ENCODE results near the gene ASB7.

DNA sequence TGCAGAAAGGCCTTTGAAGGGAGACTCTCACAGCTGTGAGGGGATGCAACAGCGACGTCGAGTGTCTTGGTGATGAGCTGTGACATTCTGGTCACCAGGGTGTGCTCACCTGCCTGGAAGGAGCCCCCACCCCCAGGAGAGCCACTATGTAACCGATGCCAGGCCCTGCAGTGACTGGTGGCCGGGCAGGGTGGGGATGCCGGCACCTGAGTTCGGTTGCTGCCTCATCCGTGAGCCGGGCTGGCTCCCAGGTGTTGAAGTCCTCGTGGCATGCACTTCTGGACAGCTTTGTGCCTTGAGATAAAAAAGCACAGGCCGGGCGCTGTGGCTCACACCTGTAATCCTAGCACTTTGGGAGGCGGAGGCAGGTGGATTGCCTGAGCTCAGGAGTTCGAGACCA lies 56.5 kb downstream of the ASB7 start:
- TF ChIP-seq POLR2A (IDR thresholded peaks at IDR 0.05), result no peak
- TF ChIP-seq, protein P1, sequence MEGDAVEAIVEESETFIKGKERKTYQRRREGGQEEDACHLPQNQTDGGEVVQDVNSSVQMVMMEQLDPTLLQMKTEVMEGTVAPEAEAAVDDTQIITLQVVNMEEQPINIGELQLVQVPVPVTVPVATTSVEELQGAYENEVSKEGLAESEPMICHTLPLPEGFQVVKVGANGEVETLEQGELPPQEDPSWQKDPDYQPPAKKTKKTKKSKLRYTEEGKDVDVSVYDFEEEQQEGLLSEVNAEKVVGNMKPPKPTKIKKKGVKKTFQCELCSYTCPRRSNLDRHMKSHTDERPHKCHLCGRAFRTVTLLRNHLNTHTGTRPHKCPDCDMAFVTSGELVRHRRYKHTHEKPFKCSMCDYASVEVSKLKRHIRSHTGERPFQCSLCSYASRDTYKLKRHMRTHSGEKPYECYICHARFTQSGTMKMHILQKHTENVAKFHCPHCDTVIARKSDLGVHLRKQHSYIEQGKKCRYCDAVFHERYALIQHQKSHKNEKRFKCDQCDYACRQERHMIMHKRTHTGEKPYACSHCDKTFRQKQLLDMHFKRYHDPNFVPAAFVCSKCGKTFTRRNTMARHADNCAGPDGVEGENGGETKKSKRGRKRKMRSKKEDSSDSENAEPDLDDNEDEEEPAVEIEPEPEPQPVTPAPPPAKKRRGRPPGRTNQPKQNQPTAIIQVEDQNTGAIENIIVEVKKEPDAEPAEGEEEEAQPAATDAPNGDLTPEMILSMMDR (IDR thresholded peaks at IDR 0.05 in 4 of 5, conservative IDR thresholded peaks at IDR 0.05 in 1 of 5), result no peak

All from gastrocnemius medialis (tissue), 4 donors.